ENCODE data around the gene EBI3. TPM values are rescaled to one million over a fixed set of nuclear protein-coding genes. Genes with fewer than 3 reads are reported as not detected.
"Not testable (repeated sequence)": the region's sequence is repeated elsewhere in the genome, so short reads cannot be mapped to it uniquely, and the experiment has no call there.

The EBI3 gene
- total RNA-seq, 1 donor from 2014 or later, result 2.6 TPM

DNA sequence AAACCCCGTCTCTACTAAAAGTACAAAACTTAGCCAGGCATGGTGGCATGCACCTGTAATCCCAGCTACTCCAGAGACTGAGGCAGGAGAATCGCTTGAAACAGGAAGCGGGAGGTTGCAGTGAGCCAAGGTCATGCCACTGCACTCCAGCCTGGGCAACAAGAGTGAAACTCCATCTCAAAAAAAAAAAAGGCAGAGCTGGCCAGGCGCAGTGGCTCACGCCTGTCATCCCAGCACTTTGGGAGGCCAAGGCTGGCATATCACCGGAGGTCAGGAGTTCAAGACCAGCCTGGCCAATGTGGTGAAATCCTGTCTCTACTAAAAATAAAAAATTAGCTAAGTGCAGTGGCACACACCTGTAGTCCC is 45.0 kb downstream of the EBI3 start:
- intact Hi-C loops (cut with micrococcal nuclease), result not testable (repeated sequence)

DNA sequence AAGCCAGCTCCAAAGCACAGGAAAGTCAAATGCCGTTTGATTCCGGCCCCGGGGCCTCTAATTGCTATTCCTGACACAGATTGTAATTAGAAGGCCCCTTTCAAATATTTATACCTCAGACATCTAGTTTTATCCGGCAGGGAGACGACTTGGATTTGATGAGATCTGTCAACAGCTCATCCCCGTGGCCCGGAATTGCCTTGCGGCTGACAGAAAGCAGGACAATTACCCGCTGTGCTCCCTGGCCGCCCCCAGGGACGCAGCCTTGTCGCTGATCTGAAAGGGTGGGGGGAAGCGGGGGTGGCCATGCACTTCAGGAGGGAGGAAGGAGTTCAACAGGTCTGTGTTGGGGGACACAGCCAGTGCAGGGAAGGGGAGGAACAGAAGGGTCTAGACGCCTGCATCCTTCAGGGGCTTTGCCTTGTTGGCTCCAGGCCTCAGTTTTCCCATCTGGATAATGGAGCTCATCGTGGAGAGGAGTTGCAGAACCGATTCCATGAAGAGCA is 47.9 kb downstream of the EBI3 start:
- intact Hi-C loops (cut with micrococcal nuclease), result no loop called here

DNA sequence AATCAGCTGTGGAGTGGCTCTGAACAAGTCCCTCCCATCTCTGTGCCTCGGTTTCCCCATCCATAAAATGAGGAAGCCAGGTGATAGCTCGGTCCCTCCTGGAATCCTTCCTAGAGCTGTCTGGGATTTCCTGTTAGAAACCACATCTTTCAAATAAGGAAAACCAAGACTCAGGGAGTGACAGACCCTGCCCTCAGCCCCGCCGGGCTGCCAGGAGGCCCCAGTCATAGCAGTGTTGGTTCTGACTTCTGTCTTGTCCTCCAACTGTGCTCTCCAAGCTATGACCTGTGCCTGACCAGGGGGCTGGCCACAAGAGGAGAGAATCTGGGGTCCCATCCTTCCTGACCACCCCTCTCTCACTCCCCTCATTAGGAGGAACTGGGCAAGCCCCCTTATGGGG is 48.7 kb downstream of the EBI3 start:
- intact Hi-C loops (cut with micrococcal nuclease), result no loop called here

DNA sequence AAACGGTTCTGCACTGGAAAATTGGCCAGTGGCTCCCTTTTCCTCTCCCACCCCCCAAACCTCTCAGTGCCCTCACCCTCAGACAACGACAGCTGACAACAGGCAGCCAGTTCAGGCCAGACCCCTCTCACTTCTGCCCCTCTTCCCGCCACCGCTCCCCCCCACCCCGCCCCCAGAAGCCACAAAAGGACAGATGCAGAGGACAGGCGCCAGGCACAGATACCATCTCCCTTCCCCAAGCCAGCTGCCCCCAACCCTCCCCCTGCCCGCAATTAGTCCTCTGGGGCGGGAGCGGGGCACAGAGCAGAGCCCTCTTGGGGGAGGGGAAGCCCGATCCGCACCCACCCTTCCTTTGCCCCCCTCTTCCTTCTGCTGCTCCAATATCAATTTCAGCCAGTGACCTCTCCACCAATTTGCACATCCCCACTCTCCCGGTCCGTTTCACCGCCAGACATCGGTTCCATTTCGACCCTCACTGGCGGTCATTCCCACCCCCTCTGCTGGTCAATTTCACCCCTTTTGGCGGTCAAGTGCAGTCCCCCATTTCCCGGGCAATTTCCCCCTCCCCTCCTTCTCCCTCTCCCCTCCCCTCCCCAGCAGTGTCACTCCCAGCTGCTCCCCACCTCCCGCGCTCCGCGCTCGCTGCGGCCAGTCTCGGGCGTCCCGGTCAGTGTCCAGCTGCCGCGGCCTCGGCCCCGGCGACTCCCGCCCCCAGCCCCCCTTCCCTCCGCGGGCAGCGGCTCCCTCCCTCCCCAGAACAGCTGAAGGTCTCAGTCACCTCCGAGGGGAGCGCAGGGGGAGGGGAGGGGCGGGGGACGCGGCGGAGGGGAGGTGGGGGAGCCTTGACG is 49.3 kb downstream of the EBI3 start, which contains the start of gene SHD:
Gene SHD (plus strand): TSS at position 848 of the 848 bp plus-strand sequence. CDS start 798 bp downstream, outside the sequence.
- intact Hi-C loops (cut with micrococcal nuclease), result no loop called here

DNA sequence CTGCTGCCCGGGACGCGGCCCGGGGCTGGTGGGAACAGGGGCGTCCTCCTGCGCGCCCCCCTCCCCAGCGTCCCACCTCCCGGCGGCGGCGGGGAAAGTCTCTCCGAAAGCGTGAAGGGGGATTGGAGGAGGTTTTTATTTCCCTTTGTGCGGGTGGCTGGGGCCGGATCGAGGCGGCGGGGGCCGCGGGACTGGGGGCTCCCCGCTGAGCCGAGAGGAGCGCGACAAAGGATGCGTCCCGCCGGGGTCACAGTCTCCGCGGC is 49.9 kb downstream of the EBI3 start:
- intact Hi-C loops (cut with micrococcal nuclease), result no loop called here

DNA sequence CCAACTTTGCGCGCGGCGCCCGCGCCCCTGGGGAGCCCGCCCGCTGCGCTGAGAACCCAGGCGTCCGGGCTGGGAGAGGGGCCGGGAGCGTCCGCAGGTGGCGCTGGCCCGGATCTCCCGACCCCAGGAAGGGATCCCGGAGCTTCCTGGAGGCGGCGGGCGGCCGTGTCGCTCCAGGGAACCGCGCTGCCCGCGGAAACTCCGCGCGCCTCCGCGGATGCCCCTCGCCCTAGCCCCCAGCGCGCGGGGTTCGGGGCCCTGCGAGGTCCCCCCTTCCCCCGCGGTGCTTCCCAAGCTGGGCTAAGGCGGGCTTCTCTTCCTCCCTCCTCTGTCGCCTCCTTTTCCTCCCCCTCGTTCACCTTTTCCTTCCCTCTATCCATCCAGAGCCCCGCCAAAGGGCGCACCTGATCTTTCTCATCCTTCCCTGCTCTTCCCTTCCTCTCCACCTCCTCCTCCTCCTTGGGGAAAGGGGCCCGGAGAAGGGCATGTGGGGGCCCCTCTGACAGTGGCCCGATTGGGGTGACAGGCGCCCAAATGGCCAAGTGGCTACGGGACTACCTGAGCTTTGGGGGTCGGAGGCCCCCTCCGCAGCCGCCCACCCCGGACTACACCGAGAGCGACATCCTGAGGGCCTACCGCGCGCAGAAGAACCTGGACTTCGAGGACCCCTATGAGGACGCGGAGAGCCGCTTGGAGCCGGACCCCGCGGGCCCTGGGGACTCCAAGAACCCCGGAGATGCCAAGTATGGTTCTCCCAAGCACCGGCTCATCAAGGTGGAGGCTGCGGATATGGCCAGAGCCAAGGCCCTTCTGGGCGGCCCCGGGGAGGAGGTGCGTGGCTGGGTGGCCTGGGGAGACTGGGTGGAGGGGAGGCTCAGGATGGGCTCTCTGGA is 50.5 kb downstream of the EBI3 start:
- intact Hi-C loops (cut with micrococcal nuclease), result no loop called here

DNA sequence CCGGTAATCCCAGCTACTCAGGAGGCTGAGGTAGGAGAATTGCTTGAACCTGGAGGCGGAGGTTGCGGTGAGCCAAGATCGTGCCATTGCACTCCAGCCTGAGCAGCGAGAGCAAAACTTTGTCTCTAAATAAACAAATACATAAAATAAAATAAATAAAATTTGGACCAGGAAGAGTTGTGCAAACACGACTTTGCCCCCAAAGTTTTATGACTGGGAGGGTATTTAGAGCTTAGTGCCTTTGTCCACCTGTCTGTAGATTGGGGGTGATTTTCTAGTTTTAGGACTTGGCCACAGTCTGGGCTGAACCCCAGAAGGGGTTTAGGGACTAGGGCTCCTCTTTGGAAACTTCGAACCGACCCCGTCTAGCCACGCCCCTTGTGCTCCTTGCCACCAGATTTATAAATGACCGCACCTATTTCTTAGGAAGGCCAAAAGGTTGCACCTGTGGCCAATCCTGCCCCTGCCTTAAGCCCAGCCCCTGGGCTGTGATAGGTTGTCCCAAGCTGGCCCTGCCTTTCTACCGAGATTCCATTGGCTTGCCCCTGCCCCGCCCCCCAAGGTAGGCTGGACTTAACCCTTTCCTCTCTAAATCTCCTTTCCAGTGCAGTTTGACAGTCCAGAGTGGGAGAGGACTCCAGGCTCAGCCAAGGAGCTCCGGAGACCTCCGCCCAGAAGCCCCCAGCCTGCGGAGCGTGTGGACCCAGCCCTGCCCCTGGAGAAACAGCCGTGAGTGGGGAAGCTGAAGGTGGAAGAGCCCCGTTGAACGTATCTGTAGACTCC is 55.0 kb downstream of the EBI3 start:
- intact Hi-C loops (cut with micrococcal nuclease), result no loop called here

DNA sequence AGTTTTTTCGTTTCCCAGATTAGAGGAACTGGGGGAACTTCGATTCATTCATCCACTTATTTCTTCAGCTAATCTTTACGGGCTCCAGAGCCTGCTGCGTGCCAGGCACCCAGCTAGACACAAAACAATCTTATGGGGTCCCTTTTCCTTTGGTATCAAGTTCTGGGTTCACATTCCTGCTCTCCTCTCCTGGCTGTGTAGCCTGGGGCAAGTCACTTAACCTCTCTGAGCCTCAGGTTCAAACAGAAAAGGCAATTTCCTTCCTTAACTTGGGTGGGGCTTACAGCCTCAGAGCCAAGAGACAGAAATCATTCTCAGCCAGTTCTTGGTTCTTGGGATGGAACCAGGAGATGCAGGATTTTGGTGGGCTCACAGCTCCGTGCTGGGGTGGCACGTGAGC is 55.7 kb downstream of the EBI3 start:
- intact Hi-C loops (cut with micrococcal nuclease), result no loop called here

DNA sequence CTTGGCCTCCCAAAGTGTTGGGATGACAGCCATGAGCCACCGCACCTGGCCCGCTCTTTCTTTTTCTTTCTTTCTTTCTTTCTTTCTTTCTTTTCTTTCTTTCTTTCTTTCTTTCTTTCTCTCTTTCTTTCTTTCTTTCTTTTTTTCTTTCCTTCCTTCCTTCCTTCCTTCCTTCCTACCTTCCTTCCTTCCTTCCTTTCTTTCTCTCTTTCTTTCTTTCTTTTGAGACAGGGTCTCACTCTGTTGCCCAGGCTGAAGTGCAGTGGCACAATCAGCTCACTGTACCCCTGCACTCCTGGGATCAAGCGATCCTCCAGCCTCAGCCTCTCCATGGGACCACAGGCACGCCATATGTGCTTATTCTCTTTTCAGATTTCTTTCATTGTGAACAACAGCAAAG is 56.8 kb downstream of the EBI3 start:
- intact Hi-C loops (cut with micrococcal nuclease), result not testable (repeated sequence)

Other genes starting within 250 kb of the EBI3 start
- 1,722 and 1,742 TPM in 2 replicates for gene EEF2, start 244.1 kb upstream of the EBI3 start, total RNA-seq
- gene PIAS4, start 221.8 kb upstream of the EBI3 start, total RNA-seq, result 29.8 and 34.4 TPM in 2 replicates
- gene ZBTB7A, start 162.6 kb upstream of the EBI3 start, total RNA-seq, result 38.3 and 41.6 TPM in 2 replicates
- 135 and 138 TPM in 2 replicates for gene MAP2K2, start 105.4 kb upstream of the EBI3 start, total RNA-seq
- gene CREB3L3, start 75.9 kb upstream of the EBI3 start, total RNA-seq, result 0.84 and 1.3 TPM in 2 replicates
- 34.4 and 35.6 TPM in 2 replicates for gene SIRT6, start 47.0 kb upstream of the EBI3 start, total RNA-seq
- 0.43 and 0.52 TPM in 2 replicates for gene ANKRD24, start 46.8 kb upstream of the EBI3 start, total RNA-seq
- 24.2 and 27.1 TPM in 2 replicates for gene YJU2, start 17.6 kb downstream of the EBI3 start, total RNA-seq
- not detected in 2 replicates for gene SHD, start 49.7 kb downstream of the EBI3 start, total RNA-seq
- gene TMIGD2, start 72.9 kb downstream of the EBI3 start, total RNA-seq, result 20.1 and 20.9 TPM in 2 replicates
- 12.6 and 13.8 TPM in 2 replicates for gene FSD1, start 75.1 kb downstream of the EBI3 start, total RNA-seq
- 10.4 and 10.6 TPM in 2 replicates for gene STAP2, start 109.3 kb downstream of the EBI3 start, total RNA-seq
- 22.7 and 24.8 TPM in 2 replicates for gene MPND, start 114.0 kb downstream of the EBI3 start, total RNA-seq
- gene SH3GL1, start 171.0 kb downstream of the EBI3 start, total RNA-seq, result 60.4 and 63.9 TPM in 2 replicates
- gene CHAF1A, start 173.1 kb downstream of the EBI3 start, total RNA-seq, result 96.5 and 102 TPM in 2 replicates
- gene UBXN6, start 228.3 kb downstream of the EBI3 start, total RNA-seq, result 40.8 and 41.4 TPM in 2 replicates
- gene HDGFL2, start 242.8 kb downstream of the EBI3 start, total RNA-seq, result 58.8 and 63.3 TPM in 2 replicates

Measured in T-helper 2 cell treated with Interferon-gamma antibody and Interleukin-4, amounts not matched to agents 100 ng/mL and 5 ng/mL, for 36 hours (primary cell).